CD4-positive, alpha-beta T cell treated with Interferon alpha-2 for 1 hour (primary cell): Measurements from ENCODE around the gene AFG3L2.

Source experiments
- DNase-seq, 2 donors: peaks; one replicate each; pipeline ENCODE4 v3.0.0-alpha.2; 2020 to 2022

The AFG3L2 gene

GRCh38 chr18:12347895-12348294, 29.1 kb downstream of the AFG3L2 start:
- DNase-seq: no peak

DNA sequence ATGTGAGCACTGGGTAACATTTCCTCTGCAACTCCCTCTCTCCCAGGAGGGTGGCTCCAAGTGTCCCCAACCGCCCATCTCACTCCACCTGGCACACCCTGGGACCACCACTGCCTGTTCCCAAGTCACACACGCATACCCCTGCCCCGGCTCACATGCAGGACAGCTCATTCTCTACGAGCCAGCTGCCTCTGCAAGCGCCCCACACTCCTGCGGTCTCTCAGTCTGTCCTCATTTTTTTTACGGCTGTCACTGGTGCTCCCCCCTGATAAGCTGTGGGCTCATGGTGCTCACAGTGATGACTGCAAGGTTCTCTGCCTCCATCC, 30.8 kb downstream of the AFG3L2 start:
- no peak for DNase-seq

- DNase-seq: no peak
Observed at GRCh38 chr18:12345491-12346239, 31.4 kb downstream of the AFG3L2 start.

DNA sequence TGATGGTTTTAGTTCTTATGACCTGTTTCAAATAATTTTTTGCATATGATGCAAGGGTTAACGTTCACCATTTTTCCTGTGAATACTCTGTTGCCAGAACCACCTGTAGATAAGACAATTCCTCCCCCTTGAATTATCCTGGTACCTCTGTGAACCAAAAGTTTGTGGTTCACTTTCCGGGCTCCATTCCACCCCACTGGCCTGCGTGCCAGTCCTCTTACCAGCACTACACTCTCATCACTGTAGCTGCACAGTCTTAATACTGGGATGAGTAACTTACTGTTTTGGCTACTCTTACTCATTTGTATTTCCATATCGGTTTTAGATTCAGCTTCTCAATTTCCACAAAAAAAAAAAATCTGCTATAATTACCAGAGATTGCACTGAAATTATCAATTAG, 34.4 kb downstream of the AFG3L2 start:
- DNase-seq: no peak

DNA sequence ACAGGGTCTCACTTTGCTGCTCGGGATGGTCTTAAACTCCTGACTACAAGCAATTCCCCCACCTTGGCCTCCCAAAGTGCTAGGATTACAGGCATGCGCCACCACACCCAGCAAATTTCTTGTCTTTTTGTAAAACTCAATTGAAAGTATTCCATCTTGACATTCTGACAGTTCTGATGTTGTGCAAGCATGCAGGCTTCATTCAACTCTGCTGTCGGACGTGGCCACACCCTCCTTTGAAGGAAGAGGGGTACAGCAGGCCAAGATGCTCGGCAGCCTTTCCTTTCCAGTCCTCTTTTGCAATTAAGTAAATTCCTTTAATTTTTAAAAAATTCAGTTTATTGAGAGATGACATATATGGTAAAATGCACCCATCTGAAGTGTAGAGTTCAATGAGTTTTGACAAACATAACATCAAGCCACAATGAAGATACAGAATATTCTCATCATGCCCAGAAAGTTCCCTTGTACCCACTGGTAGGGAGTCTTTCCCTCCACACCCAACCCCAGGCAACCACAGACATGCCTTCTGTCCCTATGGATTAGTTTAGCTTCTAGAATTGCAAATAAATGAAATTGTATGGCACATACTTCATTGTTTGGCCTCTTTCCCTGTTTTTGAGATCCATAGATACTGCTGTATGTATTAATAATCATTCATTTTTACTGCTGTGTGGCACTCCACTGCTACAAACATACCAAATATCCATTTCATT, 35.9 kb downstream of the AFG3L2 start:
- DNase-seq: no peak

- DNase-seq: no peak
Observed at GRCh38 chr18:12338382-12338781, 38.6 kb downstream of the AFG3L2 start.

GRCh38 chr18:12336887-12337286, 40.1 kb downstream of the AFG3L2 start:
- no peak for DNase-seq

GRCh38 chr18:12336171-12336613, 40.8 kb downstream of the AFG3L2 start:
- no peak for DNase-seq

- no peak for DNase-seq
Observed at GRCh38 chr18:12335503-12335902, 41.5 kb downstream of the AFG3L2 start.

- no peak for DNase-seq
Observed at GRCh38 chr18:12334863-12335262, 42.2 kb downstream of the AFG3L2 start.

DNA sequence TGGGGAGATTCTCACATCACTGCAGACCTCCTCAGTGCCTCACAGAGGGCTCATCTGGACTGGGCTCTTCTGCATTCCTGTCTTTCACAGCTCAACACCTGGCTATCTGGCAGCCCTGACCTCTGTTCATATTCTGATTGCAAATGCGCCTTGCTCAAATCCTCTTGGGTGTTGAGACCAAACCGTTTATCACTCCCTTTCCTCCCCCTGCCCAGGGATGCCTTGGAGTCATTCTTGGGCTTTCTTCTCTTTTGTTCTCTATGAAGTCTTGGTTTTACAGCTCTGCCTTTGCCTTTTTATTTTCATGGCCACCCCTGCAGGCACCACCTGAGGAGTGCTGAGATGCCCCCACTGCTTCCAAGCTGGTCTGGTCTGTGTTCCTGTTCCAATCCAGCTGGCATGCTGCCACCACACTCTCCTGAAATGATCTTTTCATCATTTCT, 42.6 kb downstream of the AFG3L2 start:
- no peak for DNase-seq

- no peak for DNase-seq
Observed at GRCh38 chr18:12333506-12334290, 43.3 kb downstream of the AFG3L2 start.

DNA sequence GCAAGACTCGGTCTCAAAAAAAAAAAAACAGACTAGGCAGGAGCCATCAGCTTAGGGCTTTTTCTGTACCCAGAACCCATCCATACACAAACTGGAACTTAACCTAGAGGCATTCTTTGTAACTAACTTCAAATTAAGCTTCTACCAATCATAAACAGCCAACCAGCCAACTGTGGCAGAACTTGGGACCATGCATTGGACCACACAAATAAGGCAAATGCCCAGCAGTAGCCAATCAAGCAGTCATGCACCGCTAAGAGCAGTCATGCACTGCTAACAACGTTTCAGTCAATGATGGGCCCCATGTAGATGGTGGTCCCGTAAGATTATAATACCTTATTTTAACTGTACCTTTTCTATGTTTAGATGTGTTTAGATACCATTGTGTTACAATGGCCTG, 46.3 kb downstream of the AFG3L2 start:
- no peak for DNase-seq

GRCh38 chr18:12329125-12329698, 47.8 kb downstream of the AFG3L2 start:
- DNase-seq: no peak

GRCh38 chr18:12328179-12328823, 48.7 kb downstream of the AFG3L2 start:
- no peak for DNase-seq

DNA sequence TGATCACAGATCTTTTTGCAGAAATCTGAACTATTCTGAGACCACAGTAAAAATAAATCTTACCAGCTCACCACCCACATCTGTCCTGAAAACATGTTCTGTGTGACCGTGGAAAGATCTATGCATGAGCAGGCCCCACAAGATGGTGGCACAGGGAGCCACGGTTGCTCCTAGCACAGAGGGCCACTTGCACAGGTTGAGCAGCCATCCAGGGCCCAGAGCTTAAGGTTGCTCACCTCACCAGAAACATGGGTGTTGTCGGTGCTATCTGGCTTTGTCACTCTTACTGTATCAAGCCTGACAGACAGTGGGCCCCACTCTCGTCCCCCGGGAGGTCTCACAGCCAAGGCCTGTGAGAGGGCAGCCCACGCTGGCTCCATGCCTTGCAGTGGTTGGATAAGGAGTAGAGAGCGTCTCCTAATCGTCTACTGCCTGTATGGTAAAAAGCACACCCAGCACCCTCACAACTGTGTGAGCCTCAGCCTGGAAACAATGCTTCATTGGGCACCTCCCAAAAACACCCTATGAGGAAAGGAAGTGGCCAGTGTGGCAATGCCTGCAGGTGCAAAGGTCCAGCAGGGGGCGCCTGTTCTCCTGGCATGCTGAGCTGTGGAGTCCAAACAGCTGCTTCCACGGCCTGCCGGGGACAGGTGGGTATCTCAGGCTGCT, 49.4 kb downstream of the AFG3L2 start:
- peak; percentile 62 to 67 for DNase-seq

DNA sequence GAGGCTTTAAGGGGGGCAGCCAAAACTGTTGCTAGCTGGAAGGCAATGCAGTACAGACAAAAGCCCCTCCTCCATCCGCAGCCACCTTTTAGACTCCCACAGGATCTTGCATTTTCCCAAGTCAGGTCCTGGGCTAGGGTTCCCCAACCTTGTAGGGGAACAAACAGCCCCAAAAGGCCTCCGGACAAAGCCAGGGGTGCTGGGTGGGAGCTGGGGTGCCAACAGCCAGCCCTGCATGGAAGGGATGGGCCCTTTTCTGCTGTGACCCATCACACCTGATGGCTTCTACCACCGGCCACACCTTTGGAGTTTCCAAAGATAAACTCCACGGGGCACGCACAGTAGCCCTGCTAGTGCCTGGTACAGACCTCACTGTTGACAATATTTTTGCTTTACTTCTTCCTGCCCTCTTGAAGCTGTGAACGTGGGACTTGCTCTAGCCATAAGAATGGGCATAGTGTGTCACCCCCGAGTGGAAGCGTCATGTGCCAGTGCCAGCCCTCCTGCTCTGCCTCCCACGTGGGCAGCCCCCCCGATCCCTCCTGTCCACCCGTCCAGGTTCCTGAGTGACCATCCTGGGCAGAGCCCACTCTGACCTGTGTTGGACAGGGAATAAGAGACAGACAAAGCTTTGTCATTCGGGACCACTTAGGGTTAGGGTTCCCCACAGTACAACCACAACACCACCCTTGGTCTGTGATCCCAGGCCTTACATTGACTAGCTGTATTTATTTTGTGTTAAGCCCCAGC, 50.1 kb downstream of the AFG3L2 start:
- DNase-seq: no peak

GRCh38 chr18:12325726-12326245, 51.2 kb downstream of the AFG3L2 start:
- DNase-seq: no peak

DNA sequence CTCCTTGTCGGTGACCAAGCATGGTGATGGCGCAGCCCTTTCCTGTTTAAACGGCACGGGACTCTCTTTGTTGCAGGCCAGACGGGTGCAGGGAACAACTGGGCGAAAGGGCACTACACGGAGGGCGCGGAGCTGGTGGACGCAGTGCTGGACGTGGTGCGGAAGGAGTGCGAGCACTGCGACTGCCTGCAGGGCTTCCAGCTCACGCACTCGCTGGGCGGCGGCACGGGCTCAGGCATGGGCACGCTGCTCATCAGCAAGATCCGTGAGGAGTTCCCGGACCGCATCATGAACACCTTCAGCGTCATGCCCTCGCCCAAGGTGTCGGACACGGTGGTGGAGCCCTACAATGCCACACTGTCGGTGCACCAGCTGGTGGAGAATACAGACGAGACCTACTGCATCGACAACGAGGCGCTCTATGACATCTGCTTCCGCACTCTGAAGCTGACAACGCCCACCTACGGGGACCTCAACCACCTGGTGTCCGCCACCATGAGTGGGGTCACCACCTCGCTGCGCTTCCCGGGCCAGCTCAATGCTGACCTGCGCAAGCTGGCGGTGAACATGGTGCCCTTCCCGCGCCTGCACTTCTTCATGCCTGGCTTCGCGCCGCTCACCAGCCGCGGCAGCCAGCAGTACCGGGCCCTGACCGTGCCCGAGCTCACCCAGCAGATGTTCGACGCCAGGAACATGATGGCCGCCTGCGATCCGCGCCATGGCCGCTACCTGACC, 51.9 kb downstream of the AFG3L2 start:
- no peak for DNase-seq

DNA sequence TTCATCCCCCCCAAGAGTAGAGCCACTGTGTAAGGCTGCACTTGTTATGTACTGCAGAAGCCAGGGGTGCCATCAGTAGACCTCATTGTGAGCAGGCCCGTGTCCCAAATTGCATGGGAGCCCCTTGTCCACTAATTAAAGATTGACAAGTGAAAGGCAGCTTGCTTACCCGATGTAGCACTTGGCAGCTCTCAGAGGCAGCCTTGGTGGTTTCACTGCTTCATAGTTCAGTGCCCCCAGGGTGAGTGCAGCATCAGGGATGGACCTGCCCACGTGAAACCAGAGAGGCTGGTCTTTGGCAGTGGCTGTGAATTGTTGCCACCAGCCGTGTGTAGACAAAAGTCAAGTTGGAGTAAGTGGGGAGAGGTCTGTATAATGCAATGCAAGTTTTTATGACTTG, 55.7 kb downstream of the AFG3L2 start:
- no peak for DNase-seq

DNA sequence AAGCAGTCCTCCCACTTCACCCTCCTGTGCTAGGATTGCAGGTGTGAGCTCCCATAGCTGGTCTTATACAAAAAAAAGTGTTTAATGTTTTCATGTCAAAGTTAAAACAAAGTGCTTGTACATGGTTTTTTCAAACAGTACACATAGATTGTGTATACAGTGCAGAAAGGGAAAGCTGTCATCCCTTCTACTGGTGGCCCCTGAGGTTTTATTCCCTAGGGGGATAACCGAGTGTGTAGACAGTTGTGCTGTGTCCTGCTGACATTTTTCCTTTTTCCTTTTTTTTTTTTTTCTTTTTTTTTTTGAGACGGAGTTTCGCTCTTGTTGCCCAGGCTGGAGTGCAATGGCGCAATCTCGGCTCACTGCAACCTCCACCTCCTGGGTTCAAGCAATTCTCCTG, 58.2 kb downstream of the AFG3L2 start:
- DNase-seq: no peak
